HG02763 (cell line): ENCODE data around the gene HES7.
A peak's percentile ranks its signal among the peaks of the same experiment; 100 is the strongest.
"Not testable (repeated sequence)": the region's sequence is repeated elsewhere in the genome, so short reads cannot be mapped to it uniquely, and the experiment has no call there.

ENCODE experiments used
- ATAC-seq: cut with Tn5 transposase; IDR thresholded peaks from one replicate; pipeline ENCODE4 v1.9.1; 2021; ENCODE audit warnings: mild to moderate bottlenecking, moderate library complexity; ENCODE audit not compliant: unreplicated experiment

HES7 gene

GRCh38 chr17:8123695-8124349 is at the start of gene HES7:
TSS of gene HES7 (minus strand) at chr17:8124106. CDS start at chr17:8124084, 22 bp downstream.
- ATAC-seq: no peak

- peak; percentile 69 for ATAC-seq
These were observed 49.4 kb upstream of the HES7 start for GRCh38 chr17:8173056-8173870.

GRCh38 chr17:8170186-8170585 is 46.3 kb upstream of the HES7 start:
- not testable (repeated sequence) for ATAC-seq

- ATAC-seq: no peak
These were observed 43.6 kb upstream of the HES7 start for GRCh38 chr17:8167526-8167925.

- no peak for ATAC-seq
These were observed 42.8 kb upstream of the HES7 start for GRCh38 chr17:8166731-8167130.

GRCh38 chr17:8164815-8165131 is 40.9 kb upstream of the HES7 start:
- no peak for ATAC-seq

- no peak for ATAC-seq
These were observed 40.3 kb upstream of the HES7 start for GRCh38 chr17:8163978-8164814.

- ATAC-seq: no peak
These were observed 39.4 kb upstream of the HES7 start for GRCh38 chr17:8162997-8163977.

- ATAC-seq: peak; percentile 44
These were observed 38.5 kb upstream of the HES7 start, which contains the start of gene VAMP2 for GRCh38 chr17:8162233-8162996. TSS of gene VAMP2 (minus strand) at chr17:8162948. CDS start at chr17:8162879, 69 bp downstream.

GRCh38 chr17:8161289-8162232 is 37.7 kb upstream of the HES7 start:
- ATAC-seq: no peak

- ATAC-seq: no peak
These were observed 36.9 kb upstream of the HES7 start for GRCh38 chr17:8160741-8161221.

GRCh38 chr17:8160224-8160577 is 36.3 kb upstream of the HES7 start:
- no peak for ATAC-seq

GRCh38 chr17:8159459-8160223 is 35.7 kb upstream of the HES7 start:
- no peak for ATAC-seq

GRCh38 chr17:8159032-8159400 is 35.1 kb upstream of the HES7 start:
- no peak for ATAC-seq

- ATAC-seq: no peak
These were observed 34.5 kb upstream of the HES7 start for GRCh38 chr17:8158267-8159031.

- ATAC-seq: peak; percentile 81
These were observed 32.5 kb upstream of the HES7 start for GRCh38 chr17:8156246-8156992.

- no peak for ATAC-seq
These were observed 32.0 kb upstream of the HES7 start for GRCh38 chr17:8155996-8156245.
